CD4-positive, alpha-beta T cell (primary cell): Measurements from ENCODE around the gene CLDN5. TPM values are rescaled to one million over a fixed set of nuclear protein-coding genes. Genes with fewer than 3 reads are reported as not detected.

Source experiments
- ATAC-seq: fragments of 200-7000 bp; cut with Tn5 transposase; one replicate; pipeline ENCODE4 v1.10.0; 2022; ENCODE audit warnings: mild to moderate bottlenecking; ENCODE audit not compliant: poor library complexity
- CTCF ChIA-PET: fragments of 350-600 bp; sonication (Branson Sonifier 250); formaldehyde crosslinking; loops from one replicate; lab custom pipeline; 2021; ENCODE audit warnings: antibody characterized with exemption, inconsistent platforms; lab: Charles Lee
- POLR2A ChIA-PET: fragments of 350-600 bp; sonication (Branson Sonifier 250); formaldehyde crosslinking; loops from one replicate; lab custom pipeline; 2021; ENCODE audit warnings: antibody characterized with exemption, inconsistent platforms; lab: Charles Lee
- DNase-seq, 14 experiments: peaks; one replicate each; pipeline ENCODE4 v3.0.0-alpha.2; 2013 to 2020; ENCODE audit warnings: mixed read lengths in 2 of 14
- H3K27ac ChIP-seq, 2 donors: one replicate each; pipeline versions ENCODE4 v1.5.1 to v1.7.0; 2013; ENCODE audit warnings: low read length in 2 of 2, low read depth in 1 of 2, mild to moderate bottlenecking in 1 of 2
- H3K27me3 ChIP-seq, 2 experiments: 1 replicate in 1 of 2; 2 replicates in 1 of 2; pipeline versions ENCODE4 v1.6.1 to v1.7.0; 2013; ENCODE audit warnings: low read length in 2 of 2, control low read depth in 1 of 2, mild to moderate bottlenecking in 1 of 2, moderate library complexity in 1 of 2; ENCODE audit not compliant: insufficient read depth in 2 of 2, control insufficient read depth in 1 of 2
- H3K36me3 ChIP-seq: one replicate; pipeline ENCODE4 v1.6.1; 2013; ENCODE audit warnings: low read length, control low read depth; ENCODE audit not compliant: insufficient read depth
- H3K4me1 ChIP-seq: one replicate; pipeline ENCODE4 v1.6.1; 2013; ENCODE audit warnings: low read length, control low read depth; ENCODE audit not compliant: insufficient read depth
- H3K4me3 ChIP-seq: one replicate; pipeline ENCODE4 v1.5.1; 2013; ENCODE audit warnings: mild to moderate bottlenecking, low read length, moderate library complexity
- H3K9me3 ChIP-seq, 2 experiments: 1 replicate in 1 of 2; 2 replicates in 1 of 2; pipeline versions ENCODE4 v1.6.1 to v1.7.0; 2013; ENCODE audit warnings: low read length in 2 of 2, mild to moderate bottlenecking in 2 of 2, control low read depth in 1 of 2, moderate library complexity in 1 of 2; ENCODE audit not compliant: control insufficient read depth in 1 of 2, insufficient read depth in 1 of 2
- H3K27ac Mint-ChIP-seq: one replicate; pipeline ENCODE4 v1.8.0; 2020; ENCODE audit warnings: mixed read lengths
- H3K27me3 Mint-ChIP-seq: one replicate; pipeline ENCODE4 v1.8.0; 2021; ENCODE audit warnings: mixed read lengths
- H3K36me3 Mint-ChIP-seq: one replicate; pipeline ENCODE4 v1.8.0; 2021; ENCODE audit warnings: low read depth, mixed read lengths
- H3K4me1 Mint-ChIP-seq: one replicate; pipeline ENCODE4 v1.8.0; 2021; ENCODE audit warnings: low read depth, mixed read lengths
- H3K4me3 Mint-ChIP-seq: one replicate; pipeline ENCODE4 v1.8.0; 2020; ENCODE audit warnings: mild to moderate bottlenecking, mixed read lengths
- H3K9me3 Mint-ChIP-seq: one replicate; pipeline ENCODE4 v1.8.0; 2020; ENCODE audit warnings: mixed read lengths
- CTCF ChIP-seq: fragments of 200-600 bp; IDR thresholded peaks from one replicate; pipeline ENCODE4 v1.8.0; 2022; ENCODE audit warnings: antibody characterized with exemption, mild to moderate bottlenecking
- intact Hi-C, 2 experiments: fragments of 100-400 bp; cut with DNase I in 1 of 2; cut with micrococcal nuclease in 1 of 2; formaldehyde crosslinking; loops; one replicate each; pipeline versions ENCODE4 v1.15.1 to v1.9.0; 2023 to 2025; cut with DNase I, micrococcal nuclease
- total RNA-seq, 174 experiments: library from RNA in 2 of 174; stranded (reverse) in 2 of 174; gene quantifications; one replicate each; pipeline ENCODE4 v1.2.3 and lab custom pipeline; 2021 to 2026

CLDN5 gene
- total RNA-seq, 2 experiments from 2014 or later: not detected

GRCh38 chr22:19527861-19528417, 3.7 kb upstream of the CLDN5 start:
- no peaks in the 10 kb centered on the region for H3K9me3 Mint-ChIP-seq
- no peak overlapping the region for H3K4me3 ChIP-seq
- H3K36me3 ChIP-seq: no peaks in the 10 kb centered on the region
- no peaks in the 10 kb centered on the region for H3K36me3 Mint-ChIP-seq
- no peak overlapping the region for H3K4me3 Mint-ChIP-seq
- no peak for DNase-seq
- ChIA-PET POLR2A (no interaction called here), CTCF (no interaction called here)
- peaks cover 0 to 8% of the 10 kb centered on the region in 2 experiments for H3K9me3 ChIP-seq
- no peak overlapping the region for H3K27ac ChIP-seq
- ATAC-seq: no peak
- H3K4me1 ChIP-seq: peaks cover 20% of the 10 kb centered on the region
- intact Hi-C loops: no loop called here
- H3K27me3 ChIP-seq: peaks cover 15 to 33% of the 10 kb centered on the region in 2 experiments
- peaks cover 5% of the 10 kb centered on the region for H3K4me1 Mint-ChIP-seq
- no peak overlapping the region for H3K27ac Mint-ChIP-seq
- TF ChIP-seq CTCF: no peak
- H3K27me3 Mint-ChIP-seq: peaks cover 27% of the 10 kb centered on the region

- H3K9me3 Mint-ChIP-seq: no peaks in the 10 kb centered on the region
- intact Hi-C loops: no loop called here
These were observed 3.1 kb upstream of the CLDN5 start for GRCh38 chr22:19527321-19527721.

GRCh38 chr22:19526702-19527111, 2.5 kb upstream of the CLDN5 start:
- H3K36me3 ChIP-seq: no peaks in the 10 kb centered on the region
- no peak overlapping the region for H3K27ac Mint-ChIP-seq
- ChIA-PET POLR2A (no interaction called here), CTCF (no interaction called here)
- no peak overlapping the region for H3K4me3 Mint-ChIP-seq
- no peaks in the 10 kb centered on the region for H3K9me3 Mint-ChIP-seq
- peaks cover 31% of the 10 kb centered on the region for H3K27me3 Mint-ChIP-seq
- no peak overlapping the region for H3K27ac ChIP-seq
- no peak for ATAC-seq
- H3K4me1 ChIP-seq: peaks cover 21% of the 10 kb centered on the region
- H3K4me3 ChIP-seq: no peak overlapping the region
- intact Hi-C loops: no loop called here
- DNase-seq: no peak
- peaks cover 0 to 8% of the 10 kb centered on the region in 2 experiments for H3K9me3 ChIP-seq
- no peaks in the 10 kb centered on the region for H3K36me3 Mint-ChIP-seq
- no peak for TF ChIP-seq CTCF
- H3K4me1 Mint-ChIP-seq: peaks cover 5% of the 10 kb centered on the region
- H3K27me3 ChIP-seq: peaks cover 18 to 34% of the 10 kb centered on the region in 2 experiments

More at GRCh38 chr22:19527321-19527721, 3.1 kb upstream of the CLDN5 start:
- H3K4me1 Mint-ChIP-seq: peaks cover 5% of the 10 kb centered on the region
- Histone ChIP-seq H3K4me3 (no peak overlapping the region), H3K27me3 (peaks cover 18 to 34% of the 10 kb centered on the region in 2 experiments), H3K36me3 (no peaks in the 10 kb centered on the region), H3K9me3 (peaks cover 0 to 8% of the 10 kb centered on the region in 2 experiments), H3K27ac (no peak overlapping the region), H3K4me1 (peaks cover 21% of the 10 kb centered on the region)
- peaks cover 31% of the 10 kb centered on the region for H3K27me3 Mint-ChIP-seq
- ATAC-seq (no peak), DNase-seq (no peak)
- H3K27ac Mint-ChIP-seq: no peak overlapping the region
- ChIA-PET POLR2A (no interaction called here), CTCF (no interaction called here)
- H3K4me3 Mint-ChIP-seq: no peak overlapping the region
- no peaks in the 10 kb centered on the region for H3K36me3 Mint-ChIP-seq
- TF ChIP-seq CTCF: no peak
